ENCODE data around the gene KAT2A.

DNA sequence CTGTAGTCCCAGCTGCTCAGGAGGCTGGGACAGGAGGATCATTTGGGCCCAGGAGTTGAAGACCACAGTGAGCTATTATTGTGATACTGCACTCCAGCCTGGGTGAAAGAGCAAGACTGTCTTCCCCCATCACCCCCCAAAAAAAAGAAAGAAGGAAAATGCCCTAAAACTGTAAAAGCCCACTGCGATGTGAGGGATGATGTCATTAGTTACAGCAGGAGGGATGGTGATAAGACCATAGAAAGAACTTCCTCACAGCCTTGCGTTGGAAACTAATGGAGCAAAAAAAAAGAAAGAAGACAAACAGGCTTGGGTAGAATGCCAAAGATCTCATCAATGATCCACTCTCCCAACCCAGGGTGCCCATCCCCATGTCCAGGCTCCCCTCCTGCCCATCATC lies 41.6 kb downstream of the KAT2A start:
- TF ChIP-seq GLI4 (tag by site-specific recombination; IDR thresholded peaks at IDR 0.05) (no peak), ZFP37 (tag by site-specific recombination; IDR thresholded peaks at IDR 0.05) (no peak), ZNF366 (tag by site-specific recombination; conservative IDR thresholded peaks at IDR 0.05) (no peak), ZNF777 (tag by site-specific recombination; IDR thresholded peaks at IDR 0.05; ENCODE audit: borderline replicate concordance) (no peak), ZNF169 (tag by site-specific recombination; IDR thresholded peaks at IDR 0.05) (no peak), KLF10 (tag by site-specific recombination; IDR thresholded peaks at IDR 0.05) (no peak), ZNF843 (tag by site-specific recombination; IDR thresholded peaks at IDR 0.05) (no peak), BCL11A (tag by site-specific recombination; IDR thresholded peaks at IDR 0.05; ENCODE audit: low read depth) (no peak), ZNF701 (tag by site-specific recombination; IDR thresholded peaks at IDR 0.05) (no peak)
- TF ChIP-seq, protein P1, sequence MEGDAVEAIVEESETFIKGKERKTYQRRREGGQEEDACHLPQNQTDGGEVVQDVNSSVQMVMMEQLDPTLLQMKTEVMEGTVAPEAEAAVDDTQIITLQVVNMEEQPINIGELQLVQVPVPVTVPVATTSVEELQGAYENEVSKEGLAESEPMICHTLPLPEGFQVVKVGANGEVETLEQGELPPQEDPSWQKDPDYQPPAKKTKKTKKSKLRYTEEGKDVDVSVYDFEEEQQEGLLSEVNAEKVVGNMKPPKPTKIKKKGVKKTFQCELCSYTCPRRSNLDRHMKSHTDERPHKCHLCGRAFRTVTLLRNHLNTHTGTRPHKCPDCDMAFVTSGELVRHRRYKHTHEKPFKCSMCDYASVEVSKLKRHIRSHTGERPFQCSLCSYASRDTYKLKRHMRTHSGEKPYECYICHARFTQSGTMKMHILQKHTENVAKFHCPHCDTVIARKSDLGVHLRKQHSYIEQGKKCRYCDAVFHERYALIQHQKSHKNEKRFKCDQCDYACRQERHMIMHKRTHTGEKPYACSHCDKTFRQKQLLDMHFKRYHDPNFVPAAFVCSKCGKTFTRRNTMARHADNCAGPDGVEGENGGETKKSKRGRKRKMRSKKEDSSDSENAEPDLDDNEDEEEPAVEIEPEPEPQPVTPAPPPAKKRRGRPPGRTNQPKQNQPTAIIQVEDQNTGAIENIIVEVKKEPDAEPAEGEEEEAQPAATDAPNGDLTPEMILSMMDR (tag by site-specific recombination; IDR thresholded peaks at IDR 0.05): no peak
- TF ChIP-seq, protein P2, sequence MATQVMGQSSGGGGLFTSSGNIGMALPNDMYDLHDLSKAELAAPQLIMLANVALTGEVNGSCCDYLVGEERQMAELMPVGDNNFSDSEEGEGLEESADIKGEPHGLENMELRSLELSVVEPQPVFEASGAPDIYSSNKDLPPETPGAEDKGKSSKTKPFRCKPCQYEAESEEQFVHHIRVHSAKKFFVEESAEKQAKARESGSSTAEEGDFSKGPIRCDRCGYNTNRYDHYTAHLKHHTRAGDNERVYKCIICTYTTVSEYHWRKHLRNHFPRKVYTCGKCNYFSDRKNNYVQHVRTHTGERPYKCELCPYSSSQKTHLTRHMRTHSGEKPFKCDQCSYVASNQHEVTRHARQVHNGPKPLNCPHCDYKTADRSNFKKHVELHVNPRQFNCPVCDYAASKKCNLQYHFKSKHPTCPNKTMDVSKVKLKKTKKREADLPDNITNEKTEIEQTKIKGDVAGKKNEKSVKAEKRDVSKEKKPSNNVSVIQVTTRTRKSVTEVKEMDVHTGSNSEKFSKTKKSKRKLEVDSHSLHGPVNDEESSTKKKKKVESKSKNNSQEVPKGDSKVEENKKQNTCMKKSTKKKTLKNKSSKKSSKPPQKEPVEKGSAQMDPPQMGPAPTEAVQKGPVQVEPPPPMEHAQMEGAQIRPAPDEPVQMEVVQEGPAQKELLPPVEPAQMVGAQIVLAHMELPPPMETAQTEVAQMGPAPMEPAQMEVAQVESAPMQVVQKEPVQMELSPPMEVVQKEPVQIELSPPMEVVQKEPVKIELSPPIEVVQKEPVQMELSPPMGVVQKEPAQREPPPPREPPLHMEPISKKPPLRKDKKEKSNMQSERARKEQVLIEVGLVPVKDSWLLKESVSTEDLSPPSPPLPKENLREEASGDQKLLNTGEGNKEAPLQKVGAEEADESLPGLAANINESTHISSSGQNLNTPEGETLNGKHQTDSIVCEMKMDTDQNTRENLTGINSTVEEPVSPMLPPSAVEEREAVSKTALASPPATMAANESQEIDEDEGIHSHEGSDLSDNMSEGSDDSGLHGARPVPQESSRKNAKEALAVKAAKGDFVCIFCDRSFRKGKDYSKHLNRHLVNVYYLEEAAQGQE (tag by site-specific recombination; IDR thresholded peaks at IDR 0.05): no peak
